Testis (tissue), 3 donors: ENCODE data around the gene ANKRD9. TPM values are rescaled to one million over a fixed set of nuclear protein-coding genes. Genes with fewer than 3 reads are reported as not detected.

Source experiments
- DNase-seq: peaks from one replicate; pipeline ENCODE4 v3.0.0-alpha.2; 2019
- H3K27ac ChIP-seq, 2 donors: fragments of 200-600 bp; sonication (generic); one replicate each; pipeline ENCODE4 v1.5.1; 2019
- H3K27me3 ChIP-seq: fragments of 200-600 bp; sonication (generic); one replicate; pipeline ENCODE4 v1.5.1; 2019
- H3K36me3 ChIP-seq: fragments of 200-600 bp; sonication (generic); one replicate; pipeline ENCODE4 v1.5.1; 2017; ENCODE audit warnings: low read depth; ENCODE audit errors: missing control alignments
- H3K4me1 ChIP-seq: fragments of 200-600 bp; sonication (generic); one replicate; pipeline ENCODE4 v1.5.1; 2019
- H3K4me3 ChIP-seq, 2 donors: fragments of 200-600 bp; sonication (generic); one replicate each; pipeline ENCODE4 v1.5.1; 2017 to 2019
- H3K9me3 ChIP-seq: fragments of 200-600 bp; sonication (generic); one replicate; pipeline ENCODE4 v1.5.1; 2017
- POLR2A ChIP-seq: fragments of 450-650 bp; IDR thresholded peaks from one replicate; pipeline ENCODE4 v1.6.1; 2017; ENCODE audit warnings: antibody characterized with exemption, mild to moderate bottlenecking, moderate library complexity
- WGBS, 2 donors: methylation state at CpG; one replicate each; pipeline ENCODE4 v1.1.5; 2018; 5-methylcytosine and 5-hydroxymethylcytosine counted together
- intact Hi-C: fragments of 100-400 bp; cut with DNase I; formaldehyde crosslinking; loops from one replicate; pipeline ENCODE4 v1.15.1; 2023; ENCODE audit warnings: low total_unique reads
- polyA plus RNA-seq: library from polyadenylated mRNA; stranded (reverse); fragments of 350-450 nt; fragmentation: Illumina TruSeq; extraction: RNeasy Lipid Tissue Mini Kit (QIAGEN cat#74804); gene quantifications from one replicate; pipeline ENCODE4 v1.2.3, GENCODE V29; 2014; ENCODE audit warnings: low read depth, low replicate concordance; ENCODE audit not compliant: insufficient read depth
- total RNA-seq, 2 donors: library from RNA; depleted of rRNA; stranded (reverse); fragments of >200 nt; gene quantifications; one replicate each; pipeline ENCODE4 v1.2.3, GENCODE V29; 2016
- TF ChIP-seq, protein P1 (sequence below), 3 experiments: fragments of 450-650 bp in 2 of 3; fragments of 200-600 bp in 1 of 3; sonication (generic) in 1 of 3; IDR thresholded peaks; one replicate each; pipeline ENCODE4 v1.5.1; 2016 to 2019; ENCODE audit warnings: antibody characterized with exemption in 3 of 3, mild to moderate bottlenecking in 2 of 3, moderate library complexity in 1 of 3

Gene ANKRD9
- total and polyA plus RNA-seq, 3 donors from 2014 or later: 21.0 to 153 (median 88.7) TPM

DNA sequence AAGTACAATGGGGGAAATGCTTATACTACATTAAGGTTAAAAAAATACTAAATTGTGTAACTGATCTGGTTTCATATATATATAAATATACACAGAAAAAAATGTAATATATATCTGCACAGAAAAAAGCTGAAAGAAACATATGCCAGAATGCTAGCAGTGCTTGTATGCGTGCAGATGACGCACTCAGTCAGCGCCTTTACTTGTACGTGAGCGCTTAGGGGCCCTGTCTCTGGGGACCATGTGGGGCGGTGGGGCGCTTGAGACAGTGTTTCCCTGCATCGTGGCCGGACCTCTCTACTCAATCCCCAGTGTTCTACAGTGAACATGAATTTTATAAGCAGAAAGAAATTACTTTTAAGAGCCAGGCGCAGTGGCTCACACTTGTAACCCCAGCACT lies 7.0 kb downstream of the ANKRD9 start:
- H3K27ac ChIP-seq: no peak overlapping the region
- no peak for DNase-seq
- H3K4me1 ChIP-seq: peaks cover 22% of the 10 kb centered on the region
- H3K9me3 ChIP-seq: no peaks in the 10 kb centered on the region
- intact Hi-C loops: no loop called here
- no peak for TF ChIP-seq POLR2A
- TF ChIP-seq, protein P1, sequence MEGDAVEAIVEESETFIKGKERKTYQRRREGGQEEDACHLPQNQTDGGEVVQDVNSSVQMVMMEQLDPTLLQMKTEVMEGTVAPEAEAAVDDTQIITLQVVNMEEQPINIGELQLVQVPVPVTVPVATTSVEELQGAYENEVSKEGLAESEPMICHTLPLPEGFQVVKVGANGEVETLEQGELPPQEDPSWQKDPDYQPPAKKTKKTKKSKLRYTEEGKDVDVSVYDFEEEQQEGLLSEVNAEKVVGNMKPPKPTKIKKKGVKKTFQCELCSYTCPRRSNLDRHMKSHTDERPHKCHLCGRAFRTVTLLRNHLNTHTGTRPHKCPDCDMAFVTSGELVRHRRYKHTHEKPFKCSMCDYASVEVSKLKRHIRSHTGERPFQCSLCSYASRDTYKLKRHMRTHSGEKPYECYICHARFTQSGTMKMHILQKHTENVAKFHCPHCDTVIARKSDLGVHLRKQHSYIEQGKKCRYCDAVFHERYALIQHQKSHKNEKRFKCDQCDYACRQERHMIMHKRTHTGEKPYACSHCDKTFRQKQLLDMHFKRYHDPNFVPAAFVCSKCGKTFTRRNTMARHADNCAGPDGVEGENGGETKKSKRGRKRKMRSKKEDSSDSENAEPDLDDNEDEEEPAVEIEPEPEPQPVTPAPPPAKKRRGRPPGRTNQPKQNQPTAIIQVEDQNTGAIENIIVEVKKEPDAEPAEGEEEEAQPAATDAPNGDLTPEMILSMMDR (IDR thresholded peaks at IDR 0.05): no peak
- no peaks in the 10 kb centered on the region for H3K36me3 ChIP-seq
- WGBS, 2 donors: 96 to 97% methylated on average over 10 of the region's 10 CpGs
- no peak overlapping the region for H3K4me3 ChIP-seq
- no peaks in the 10 kb centered on the region for H3K27me3 ChIP-seq

DNA sequence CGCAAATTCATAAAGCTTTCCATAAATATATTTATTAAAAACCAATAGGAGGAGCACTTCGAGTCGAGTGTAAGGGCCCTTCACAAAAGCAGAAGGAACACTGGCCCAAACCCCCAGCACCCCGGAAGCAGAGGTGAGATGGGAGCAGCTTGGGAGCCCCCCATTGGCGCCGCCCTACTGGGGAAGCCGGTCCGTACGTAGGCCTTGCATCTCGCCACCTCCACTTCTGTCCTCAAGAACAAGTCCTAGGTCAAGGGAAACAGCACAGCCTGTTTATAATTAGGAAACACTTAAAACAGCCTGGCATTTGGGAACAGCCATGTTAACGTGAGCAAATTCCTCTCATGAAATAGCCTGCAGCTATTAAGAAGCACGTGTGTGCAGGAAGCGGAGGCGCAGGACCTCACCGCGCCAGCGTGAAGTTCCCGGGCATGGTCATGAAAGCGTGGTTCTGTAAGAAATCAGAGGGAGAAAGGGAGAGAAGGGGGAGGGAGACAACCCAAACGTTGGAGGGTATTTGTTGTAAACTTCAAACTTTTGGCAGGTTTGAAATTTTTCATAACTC lies 7.7 kb downstream of the ANKRD9 start:
- no peak overlapping the region for H3K4me3 ChIP-seq
- 86 to 91% methylated on average over 14 to 20 of the region's 20 CpGs for WGBS, 2 donors
- intact Hi-C loops: no loop called here
- peaks cover 22% of the 10 kb centered on the region for H3K4me1 ChIP-seq
- no peak for TF ChIP-seq POLR2A
- TF ChIP-seq, protein P1 (IDR thresholded peaks at IDR 0.05): no peak
- H3K9me3 ChIP-seq: no peaks in the 10 kb centered on the region
- no peak overlapping the region for H3K27ac ChIP-seq
- H3K27me3 ChIP-seq: no peaks in the 10 kb centered on the region
- DNase-seq: no peak
- no peaks in the 10 kb centered on the region for H3K36me3 ChIP-seq

DNA sequence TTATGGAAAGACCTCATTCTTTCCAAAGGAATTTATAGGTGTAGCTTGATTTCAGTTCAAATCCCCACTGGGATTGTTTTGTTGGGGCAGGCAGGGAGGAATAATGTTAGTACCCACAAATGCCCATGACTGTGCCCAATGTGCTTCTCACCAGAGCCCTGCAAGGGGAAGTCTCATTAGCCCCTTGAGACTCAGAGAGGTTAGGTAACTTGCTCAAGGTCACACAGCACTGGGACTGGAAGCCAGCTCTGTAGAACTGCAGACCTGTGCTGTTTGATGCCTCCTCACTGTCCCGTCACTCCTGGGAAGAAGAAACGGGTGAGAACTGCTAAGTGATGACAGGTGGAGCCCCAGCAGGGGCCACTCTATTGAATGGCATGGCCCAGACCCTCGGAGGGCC lies 8.9 kb downstream of the ANKRD9 start:
- intact Hi-C loops: no loop called here
- no peaks in the 10 kb centered on the region for H3K36me3 ChIP-seq

DNA sequence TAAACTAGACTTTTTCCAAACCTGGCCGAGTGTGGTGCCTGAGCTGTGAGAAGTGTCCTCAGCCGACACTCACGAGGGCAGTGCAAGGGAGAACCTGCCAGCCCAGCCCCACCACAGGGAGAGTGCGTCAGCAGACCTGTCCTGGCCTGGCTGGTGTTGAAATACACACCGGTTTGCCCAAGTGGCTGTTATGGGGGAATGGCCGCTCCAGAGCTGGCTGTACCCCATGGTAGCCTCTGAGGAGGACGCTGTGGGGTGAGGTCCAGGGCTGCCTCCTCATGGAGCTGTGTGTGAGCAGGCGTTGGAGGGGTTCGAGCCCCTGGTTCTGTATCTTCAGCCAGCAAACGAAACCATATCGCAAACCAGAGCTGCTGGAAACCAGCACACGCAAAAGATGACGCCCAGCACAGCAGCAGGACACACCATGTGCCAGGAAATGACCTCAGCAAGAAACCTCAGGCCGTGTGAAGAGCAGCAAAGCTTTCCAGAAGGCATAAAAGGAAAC lies 9.4 kb downstream of the ANKRD9 start:
- WGBS, 2 donors: 59 to 76% methylated on average over 8 to 14 of the region's 14 CpGs
- intact Hi-C loops: no loop called here
- Histone ChIP-seq H3K27ac (peak overlapping the region; percentile 79 to 82), H3K36me3 (no peaks in the 10 kb centered on the region), H3K9me3 (no peaks in the 10 kb centered on the region), H3K4me3 (no peak overlapping the region), H3K4me1 (peaks cover 22% of the 10 kb centered on the region), H3K27me3 (no peaks in the 10 kb centered on the region)
- peak; percentile 70 for DNase-seq
- TF ChIP-seq, protein P1 (IDR thresholded peaks at IDR 0.05): no peak
- no peak for TF ChIP-seq POLR2A

More for the DNA sequence above, 8.9 kb downstream of the ANKRD9 start:
- Histone ChIP-seq H3K4me3 (no peak overlapping the region), H3K4me1 (peaks cover 22% of the 10 kb centered on the region), H3K27me3 (no peaks in the 10 kb centered on the region), H3K9me3 (no peaks in the 10 kb centered on the region), H3K27ac (peak overlapping the region; percentile 79 to 82)
- TF ChIP-seq, protein P1 (IDR thresholded peaks at IDR 0.05): no peak
- no peak for TF ChIP-seq POLR2A
- WGBS, 2 donors: 78 to 94% methylated on average over 3 of the region's 3 CpGs
- DNase-seq: no peak
